ENCODE measurements around the gene VIPR2.

GRCh38 chr7:159023206-159023605, 121.5 kb downstream of the VIPR2 start:
- TF ChIP-seq CTCF (IDR thresholded peaks at IDR 0.05; ENCODE audit: low read length) (no peak), EZH2 (optimal IDR thresholded peaks at IDR 0.05; ENCODE audit: low read depth, low read length) (no peak)

Measured in MM.1S (cell line).